ENCODE measurements around the gene TRIM22.
"Not testable (repeated sequence)": the region's sequence is repeated elsewhere in the genome, so short reads cannot be mapped to it uniquely, and the experiment has no call there.

TRIM22 gene

DNA sequence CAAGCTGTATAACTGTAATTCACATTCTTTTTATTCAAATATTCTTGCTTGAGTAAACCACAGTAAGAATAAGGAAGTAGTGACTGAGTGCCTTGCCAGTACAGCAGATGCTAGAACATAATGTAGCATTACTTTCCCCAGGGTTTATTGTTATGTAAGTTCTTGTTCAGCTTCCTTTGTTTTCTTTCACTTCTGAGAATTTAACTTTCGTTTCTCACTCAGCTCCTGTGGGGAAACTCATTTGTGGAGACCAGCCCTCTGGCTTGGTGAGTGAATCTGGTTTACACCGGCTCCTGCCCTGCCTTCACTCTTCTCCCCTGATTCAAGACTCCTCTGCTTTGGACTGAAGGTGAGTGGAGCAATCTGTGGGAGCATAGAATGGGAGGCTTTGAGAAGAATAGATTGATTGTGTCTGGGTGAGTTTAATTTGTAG, at the start of gene TRIM22:
TRIM22 (plus strand) TSS at position 240 of the 433 bp plus-strand sequence. CDS start 6,443 bp downstream, outside the sequence.
- peak; percentile 58 to 82 for DNase-seq

GRCh38 chr11:5639953-5640352, 49.6 kb upstream of the TRIM22 start:
- no peak for DNase-seq

- DNase-seq: no peak
These were observed 46.0 kb upstream of the TRIM22 start for GRCh38 chr11:5643585-5643984.

DNA sequence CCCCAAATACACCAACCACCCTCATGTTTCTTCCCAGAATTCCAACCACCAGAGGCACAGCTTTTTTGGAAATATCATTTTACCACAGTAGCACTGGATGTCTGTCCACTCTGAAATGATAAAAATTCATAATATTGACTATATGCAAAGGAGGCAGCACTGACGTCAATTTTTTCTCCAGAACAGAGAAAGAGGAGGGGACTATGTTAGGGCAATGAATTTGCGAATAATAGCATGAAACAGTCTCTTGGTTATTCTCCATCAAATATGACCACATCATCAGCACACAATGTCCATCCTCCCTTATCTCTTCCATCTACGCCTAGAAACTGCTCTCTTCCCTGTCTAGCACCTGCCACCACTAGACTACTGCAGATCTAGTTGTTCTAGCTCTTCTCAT, 43.5 kb upstream of the TRIM22 start:
- no peak for DNase-seq

GRCh38 chr11:5655474-5655873, 34.1 kb upstream of the TRIM22 start:
- DNase-seq: no peak

DNA sequence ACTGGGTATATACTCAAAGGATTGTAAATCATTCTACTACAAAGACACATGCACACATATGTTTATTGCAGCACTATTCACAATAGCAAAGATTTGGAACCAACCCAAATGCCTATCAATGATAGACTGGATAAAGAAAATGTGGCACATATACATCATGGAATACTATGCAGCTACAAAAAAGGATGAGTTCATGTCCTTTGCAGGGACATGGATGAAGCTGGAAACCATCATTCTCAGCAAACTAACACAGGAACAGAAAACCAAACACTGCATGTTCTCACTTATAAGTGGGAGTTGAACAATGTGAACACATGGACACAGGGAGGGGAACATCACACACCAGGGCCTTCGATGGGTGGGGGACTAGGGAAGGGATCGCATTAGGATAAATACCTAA, 32.6 kb upstream of the TRIM22 start:
- DNase-seq: not testable (repeated sequence)

DNA sequence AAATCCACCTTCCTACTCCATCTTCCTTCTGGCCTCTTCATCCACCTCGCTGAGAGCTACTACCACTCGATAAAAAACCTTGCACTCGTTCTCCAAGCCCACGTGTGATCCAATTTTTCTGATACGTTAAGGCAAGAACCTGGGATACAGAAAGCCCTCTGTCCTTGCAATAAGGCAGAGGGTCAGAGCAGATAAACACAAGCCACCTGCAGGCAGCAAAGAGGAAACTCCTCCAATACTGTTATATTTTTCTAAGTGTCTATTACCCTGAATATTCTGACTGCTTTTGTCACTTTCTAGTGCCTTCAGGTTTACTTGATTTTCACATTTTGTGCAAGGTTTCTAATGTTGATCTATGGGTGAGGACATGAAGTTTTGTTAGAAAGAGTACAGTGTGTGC, 31.3 kb upstream of the TRIM22 start:
- no peak for DNase-seq

- DNase-seq: no peak
These were observed 26.1 kb upstream of the TRIM22 start for GRCh38 chr11:5663511-5663910.

GRCh38 chr11:5665051-5665570, 24.5 kb upstream of the TRIM22 start:
- no peak for DNase-seq

GRCh38 chr11:5665746-5666401, 23.7 kb upstream of the TRIM22 start:
- no peak for DNase-seq

- no peak for DNase-seq
These were observed 23.2 kb upstream of the TRIM22 start for GRCh38 chr11:5666402-5666793.

- no peak for DNase-seq
These were observed 17.8 kb upstream of the TRIM22 start for GRCh38 chr11:5671831-5672230.

DNA sequence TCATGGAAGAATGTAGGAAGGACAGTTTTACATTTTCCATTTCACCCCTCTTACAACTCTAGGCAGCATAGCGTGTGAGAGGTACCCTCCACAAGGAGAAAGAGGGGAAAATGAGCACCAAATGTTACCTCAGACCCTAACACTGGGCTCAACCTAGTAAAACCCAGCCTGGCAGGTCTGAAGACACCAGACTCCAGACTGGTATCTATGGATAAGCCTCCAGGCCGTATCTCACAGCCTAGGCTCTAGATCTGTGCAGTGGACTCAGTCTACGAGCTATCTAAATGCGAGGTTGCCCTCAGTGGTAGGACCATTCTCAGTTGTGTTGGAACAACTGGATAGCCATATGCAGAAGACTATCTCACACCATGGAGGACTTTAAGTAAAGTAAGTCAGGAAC, 15.2 kb upstream of the TRIM22 start:
- no peak for DNase-seq

- no peak for DNase-seq
These were observed 9.8 kb upstream of the TRIM22 start for GRCh38 chr11:5679811-5680210.

GRCh38 chr11:5682890-5683441, 6.6 kb upstream of the TRIM22 start:
- not testable (repeated sequence) for DNase-seq

- DNase-seq: peak; percentile 63 to 65
These were observed 6.0 kb upstream of the TRIM22 start for GRCh38 chr11:5683620-5684019.

DNA sequence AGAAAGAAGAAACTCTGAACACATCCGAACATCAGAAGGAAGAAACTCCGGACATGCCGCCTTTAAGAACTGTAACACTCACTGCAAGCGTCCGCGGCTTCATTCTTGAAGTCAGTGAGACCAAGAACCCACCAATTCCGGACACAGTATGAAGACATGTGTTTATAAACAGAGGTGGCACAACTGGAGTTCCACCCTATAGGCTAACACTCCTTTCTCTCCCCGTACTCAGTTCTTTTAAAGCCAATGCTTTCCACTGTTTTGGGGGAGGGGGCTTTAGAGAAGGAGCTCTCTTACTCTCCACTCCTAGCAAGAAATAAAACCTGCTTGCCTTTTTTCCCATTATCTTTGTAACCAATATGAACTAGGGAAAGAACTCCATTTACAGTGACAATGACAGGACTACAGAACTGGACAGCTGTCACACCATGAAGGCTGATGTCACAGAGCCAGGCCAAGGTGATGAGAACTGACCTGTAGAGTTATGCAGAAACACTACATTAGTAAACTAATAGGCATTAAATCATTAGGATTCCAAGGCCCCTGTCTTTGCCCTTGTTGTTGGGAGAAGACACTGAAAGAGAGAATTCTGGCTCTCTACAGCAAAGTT, 5.4 kb upstream of the TRIM22 start:
- no peak for DNase-seq

DNA sequence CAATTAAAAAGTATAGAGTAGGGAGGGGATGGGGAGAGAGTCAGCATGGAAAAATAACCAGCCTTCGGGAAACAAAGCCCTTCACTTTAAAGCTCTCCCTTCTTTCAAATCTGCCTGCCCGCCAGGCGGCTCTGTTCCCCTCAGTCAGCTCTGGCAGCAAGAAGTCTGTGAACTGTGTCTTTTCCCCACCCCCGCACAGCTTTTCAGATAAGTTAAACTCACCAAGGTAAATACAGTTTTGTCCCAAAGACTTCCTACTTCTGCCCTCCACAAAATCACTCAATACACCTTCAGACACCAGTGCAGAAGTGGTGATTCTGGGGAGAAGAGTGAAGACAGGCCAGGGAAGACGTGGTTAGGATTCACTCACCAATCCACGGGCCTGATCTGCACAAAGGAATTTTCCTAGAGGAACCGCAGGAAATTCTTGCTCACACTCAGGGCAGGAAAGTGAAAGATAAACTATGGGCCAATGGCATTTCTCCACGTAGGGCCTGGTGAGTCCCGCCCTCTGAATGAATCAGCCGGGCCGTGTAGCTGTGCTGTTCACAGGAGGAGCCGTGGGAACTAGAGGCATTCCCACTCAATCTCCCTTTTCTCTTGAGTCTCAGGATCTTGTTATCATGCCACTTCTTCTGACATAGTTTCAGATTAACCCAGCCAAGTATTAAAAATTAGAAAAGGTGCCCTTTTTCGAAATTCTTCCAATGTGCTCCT, 4.8 kb upstream of the TRIM22 start, which contains the start of gene TRIM5:
TRIM5 (minus strand) TSS at position 429 of the 717 bp plus-strand sequence. CDS start 4,897 bp downstream, outside the sequence.
- peak; percentile 81 to 84 for DNase-seq

DNA sequence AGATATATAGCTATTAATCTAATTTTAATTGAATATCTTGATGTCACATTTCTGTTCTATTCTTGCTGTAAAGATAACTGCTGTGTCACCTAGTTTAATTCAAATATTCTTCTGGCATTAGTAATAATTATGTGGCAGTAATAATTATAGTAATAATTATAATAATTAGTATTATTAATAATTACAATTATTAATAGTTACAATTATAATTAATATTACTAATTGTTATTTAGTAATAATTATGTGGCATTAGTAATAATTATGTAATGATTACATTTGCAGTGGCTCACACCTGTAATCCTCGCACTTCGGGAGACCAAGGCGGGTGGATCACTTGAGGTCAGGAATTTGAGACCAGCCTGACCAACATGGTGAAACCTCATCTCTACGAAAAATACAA, 3.2 kb upstream of the TRIM22 start:
- no peak for DNase-seq

DNA sequence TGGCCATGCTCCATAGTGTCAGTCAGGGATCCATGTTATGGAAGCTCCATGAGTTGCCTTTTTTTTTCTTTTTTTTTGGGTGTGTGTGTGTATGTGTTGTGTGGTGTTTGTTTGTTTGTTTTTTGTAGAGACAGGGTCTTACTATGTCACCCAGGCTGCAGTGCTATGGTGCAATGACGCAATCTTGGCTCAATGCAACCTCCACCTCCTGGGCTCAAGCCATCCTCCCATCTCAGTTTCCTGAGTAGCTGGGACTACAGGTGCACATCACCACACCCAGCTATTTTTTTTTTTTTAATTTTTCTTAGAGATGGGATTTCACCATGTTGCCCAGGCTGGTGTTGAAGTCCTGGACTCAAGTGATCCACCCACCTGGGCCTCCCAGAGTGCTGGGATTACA, 1.1 kb upstream of the TRIM22 start:
- DNase-seq: no peak

DNA sequence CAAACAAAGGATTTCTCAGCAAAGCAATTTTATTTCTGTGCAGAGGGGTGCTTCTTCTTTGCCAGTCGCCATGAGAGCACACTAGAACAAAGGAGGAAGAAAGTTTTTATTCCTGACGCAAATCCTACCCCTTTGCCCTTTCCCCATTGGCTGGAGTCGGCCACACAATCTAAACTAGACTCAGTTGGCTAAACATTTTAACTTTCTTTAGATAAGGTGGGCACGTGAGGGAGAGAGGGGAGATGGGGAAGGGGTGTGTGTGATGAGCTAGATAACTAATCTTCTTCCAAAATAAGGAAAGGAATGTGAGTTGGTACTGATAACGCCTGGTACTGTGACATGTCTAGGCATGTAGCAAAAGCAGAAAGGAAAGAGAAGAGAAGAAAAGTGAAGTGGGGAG, 626 bp downstream of the TRIM22 start:
- no peak for DNase-seq

GRCh38 chr11:5690736-5691135, 1.1 kb downstream of the TRIM22 start:
- DNase-seq: no peak

DNA sequence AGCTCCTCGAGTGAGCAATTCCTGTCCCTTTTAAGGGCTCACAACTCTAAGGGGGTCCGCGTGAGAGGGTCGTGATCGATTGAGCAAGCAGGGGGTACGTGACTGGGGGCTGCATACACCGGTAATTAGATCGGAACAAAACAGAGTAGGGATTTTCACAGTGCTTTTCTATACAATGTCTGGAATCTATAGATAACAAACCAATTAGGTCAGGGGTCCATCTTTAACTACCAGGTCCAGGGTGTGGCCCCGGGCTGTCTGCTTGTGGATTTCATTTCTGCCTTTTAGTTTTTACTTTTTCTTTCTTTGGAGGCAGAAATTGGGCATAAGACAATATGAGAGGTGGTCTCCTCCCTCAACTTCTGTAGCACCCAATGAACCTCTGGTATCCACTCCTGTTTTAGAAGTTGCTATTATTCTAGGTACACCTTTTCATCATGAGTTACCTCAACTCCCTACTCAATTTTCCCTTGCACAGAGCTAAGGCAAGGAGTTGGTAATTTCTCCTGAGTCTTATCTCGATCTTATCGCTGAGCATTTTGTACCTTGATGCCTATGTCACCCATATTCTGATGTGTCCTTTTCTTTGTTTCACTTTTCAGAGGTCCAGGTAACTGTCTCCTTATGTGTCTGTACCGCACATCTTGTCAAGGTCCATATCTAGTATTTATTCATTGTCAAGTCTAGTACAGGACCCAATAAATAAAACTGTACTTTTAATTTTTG, 1.8 kb downstream of the TRIM22 start:
- DNase-seq: peak in 1 of 2 donors; percentile 24
